K562 (cell line): ENCODE data around the gene FGGY. TPM values are rescaled to one million over a fixed set of nuclear protein-coding genes. Genes with fewer than 3 reads are reported as not detected.
A peak's percentile ranks its signal among the peaks of the same experiment; 100 is the strongest.

Experiments used
- MAFG ChIP-seq: fragments of 450-650 bp; conservative IDR thresholded peaks from 2 replicates; pipeline ENCODE4 v1.6.1; 2016; ENCODE audit warnings: missing genetic modification characterization, missing compliant biosample characterization
- TRIM24 ChIP-seq, 2 experiments: fragments of 450-650 bp; IDR thresholded peaks; 2 replicates each; pipeline ENCODE4 v1.6.1; 2016
- ZC3H8 ChIP-seq: fragments of 450-650 bp; IDR thresholded peaks from 2 replicates; pipeline ENCODE4 v1.6.1; 2017
- polyA plus RNA-seq, 8 experiments: library from polyadenylated mRNA; depleted of rRNA in 4 of 8; stranded (reverse) in 5 of 8; unstranded in 3 of 8; fragments of >200 nt; fragmentation: Nextera tagmentation in 2 of 8; fragmentation: Illumina TruSeq in 1 of 8; extraction: Ambion mirVana in 2 of 8; extraction: Trizol in 1 of 8; gene quantifications; 2 replicates each; pipeline versions ENCODE4 v1.2.1 to v1.2.3, GENCODE V29; 2011 to 2014; ENCODE audit warnings: inconsistent platforms in 1 of 8, missing spikeins in 1 of 8
- total RNA-seq, 7 experiments: library from RNA; depleted of rRNA in 6 of 7; stranded (reverse); fragments of >200 nt in 6 of 7; fragmentation: Illumina TruSeq in 2 of 7; extraction: Trizol in 2 of 7; gene quantifications; 2 replicates each; pipeline versions ENCODE4 v1.2.1 to v1.2.3, GENCODE V29; 2011 to 2021; ENCODE audit warnings: low replicate concordance in 1 of 7
- TF ChIP-seq, protein P1 (sequence below): fragments of 250-450 bp; sonication (Bioruptor Pico); IDR thresholded peaks from 2 replicates; pipeline ENCODE4 v1.4.0; 2020

The FGGY gene
- total and polyA plus RNA-seq, 9 of the 15 experiments (the other 6 are each of a cell fraction or from before 2014, with no cell fraction given) = 9.7 to 19.2 (median 12.6) TPM

DNA sequence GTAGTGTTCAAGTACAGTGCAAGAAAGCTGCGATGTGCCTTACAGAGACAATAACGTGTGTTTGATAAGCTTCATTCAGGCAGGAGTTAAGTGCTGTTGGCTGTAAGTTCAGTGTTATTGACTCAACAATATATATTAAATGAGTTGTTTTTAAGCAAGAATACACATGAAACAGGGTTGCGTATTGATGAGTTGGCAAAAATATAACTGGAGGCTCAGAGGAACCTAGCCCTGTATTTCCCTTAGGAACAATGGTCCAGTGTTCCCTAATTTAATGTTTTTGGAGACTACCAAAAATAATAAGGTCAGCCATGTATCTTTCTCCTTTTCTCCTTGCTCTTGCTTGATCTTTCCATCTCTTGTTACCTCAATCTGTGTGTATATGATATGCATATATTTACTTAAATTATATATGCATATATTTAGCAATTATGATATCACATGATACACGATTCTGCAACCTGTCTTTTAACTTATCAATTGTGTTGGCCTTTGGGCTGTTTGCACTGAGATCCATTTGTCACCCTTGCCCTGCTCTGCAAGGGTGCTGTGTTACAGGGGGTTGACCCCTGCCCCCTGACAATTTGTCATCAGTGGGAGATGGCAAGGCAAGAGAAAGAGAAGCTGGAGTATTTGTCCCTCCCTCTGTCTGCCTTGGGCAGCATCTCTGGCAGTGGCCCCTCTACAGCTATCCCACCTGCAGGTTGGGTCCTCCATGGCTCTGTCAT lies 109.7 kb downstream of the FGGY start (continued):
- TF ChIP-seq ZC3H8 = no peak
- TF ChIP-seq TRIM24 (IDR thresholded peaks at IDR 0.05) = no peak
- peak; percentile 79 for TF ChIP-seq MAFG (tag)
- TF ChIP-seq, protein P1, sequence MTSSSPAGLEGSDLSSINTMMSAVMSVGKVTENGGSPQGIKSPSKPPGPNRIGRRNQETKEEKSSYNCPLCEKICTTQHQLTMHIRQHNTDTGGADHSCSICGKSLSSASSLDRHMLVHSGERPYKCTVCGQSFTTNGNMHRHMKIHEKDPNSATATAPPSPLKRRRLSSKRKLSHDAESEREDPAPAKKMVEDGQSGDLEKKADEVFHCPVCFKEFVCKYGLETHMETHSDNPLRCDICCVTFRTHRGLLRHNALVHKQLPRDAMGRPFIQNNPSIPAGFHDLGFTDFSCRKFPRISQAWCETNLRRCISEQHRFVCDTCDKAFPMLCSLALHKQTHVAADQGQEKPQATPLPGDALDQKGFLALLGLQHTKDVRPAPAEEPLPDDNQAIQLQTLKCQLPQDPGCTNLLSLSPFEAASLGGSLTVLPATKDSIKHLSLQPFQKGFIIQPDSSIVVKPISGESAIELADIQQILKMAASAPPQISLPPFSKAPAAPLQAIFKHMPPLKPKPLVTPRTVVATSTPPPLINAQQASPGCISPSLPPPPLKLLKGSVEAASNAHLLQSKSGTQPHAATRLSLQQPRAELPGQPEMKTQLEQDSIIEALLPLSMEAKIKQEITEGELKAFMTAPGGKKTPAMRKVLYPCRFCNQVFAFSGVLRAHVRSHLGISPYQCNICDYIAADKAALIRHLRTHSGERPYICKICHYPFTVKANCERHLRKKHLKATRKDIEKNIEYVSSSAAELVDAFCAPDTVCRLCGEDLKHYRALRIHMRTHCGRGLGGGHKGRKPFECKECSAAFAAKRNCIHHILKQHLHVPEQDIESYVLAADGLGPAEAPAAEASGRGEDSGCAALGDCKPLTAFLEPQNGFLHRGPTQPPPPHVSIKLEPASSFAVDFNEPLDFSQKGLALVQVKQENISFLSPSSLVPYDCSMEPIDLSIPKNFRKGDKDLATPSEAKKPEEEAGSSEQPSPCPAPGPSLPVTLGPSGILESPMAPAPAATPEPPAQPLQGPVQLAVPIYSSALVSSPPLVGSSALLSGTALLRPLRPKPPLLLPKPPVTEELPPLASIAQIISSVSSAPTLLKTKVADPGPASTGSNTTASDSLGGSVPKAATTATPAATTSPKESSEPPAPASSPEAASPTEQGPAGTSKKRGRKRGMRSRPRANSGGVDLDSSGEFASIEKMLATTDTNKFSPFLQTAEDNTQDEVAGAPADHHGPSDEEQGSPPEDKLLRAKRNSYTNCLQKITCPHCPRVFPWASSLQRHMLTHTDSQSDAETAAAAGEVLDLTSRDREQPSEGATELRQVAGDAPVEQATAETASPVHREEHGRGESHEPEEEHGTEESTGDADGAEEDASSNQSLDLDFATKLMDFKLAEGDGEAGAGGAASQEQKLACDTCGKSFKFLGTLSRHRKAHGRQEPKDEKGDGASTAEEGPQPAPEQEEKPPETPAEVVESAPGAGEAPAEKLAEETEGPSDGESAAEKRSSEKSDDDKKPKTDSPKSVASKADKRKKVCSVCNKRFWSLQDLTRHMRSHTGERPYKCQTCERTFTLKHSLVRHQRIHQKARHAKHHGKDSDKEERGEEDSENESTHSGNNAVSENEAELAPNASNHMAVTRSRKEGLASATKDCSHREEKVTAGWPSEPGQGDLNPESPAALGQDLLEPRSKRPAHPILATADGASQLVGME (CRISPR knock-in tag) = no peak
